ENCODE results near the gene UBAC1. TPM values are rescaled to one million over a fixed set of nuclear protein-coding genes. Genes with fewer than 3 reads are reported as not detected.
A peak's percentile ranks its signal among the peaks of the same experiment; 100 is the strongest.

UBAC1 gene
- total RNA-seq, 1 donor from 2014 or later: 33.8 TPM

- peaks cover 41% of the 10 kb centered on the region for H3K4me1 Mint-ChIP-seq
- H3K4me3 Mint-ChIP-seq: no peak overlapping the region
- no peak for DNase-seq (ENCODE audit: low spot score in 2 of 2, unreplicated experiment in 2 of 2)
- no peaks in the 10 kb centered on the region for H3K27me3 Mint-ChIP-seq (ENCODE audit: low read depth)
- H3K9me3 Mint-ChIP-seq: no peaks in the 10 kb centered on the region
- no peak overlapping the region for H3K27ac Mint-ChIP-seq
- no peaks in the 10 kb centered on the region for H3K36me3 Mint-ChIP-seq
- no peak for TF ChIP-seq CTCF (IDR thresholded peaks at IDR 0.05; ENCODE audit: unreplicated experiment)
Observed at GRCh38 chr9:135998016-135998380, 36.8 kb upstream of the UBAC1 start.

GRCh38 chr9:135997090-135998015 lies 36.2 kb upstream of the UBAC1 start:
- Mint-ChIP-seq H3K27ac (no peak overlapping the region), H3K36me3 (no peaks in the 10 kb centered on the region), H3K9me3 (no peaks in the 10 kb centered on the region), H3K4me1 (peaks cover 38% of the 10 kb centered on the region), H3K27me3 (ENCODE audit: low read depth) (no peaks in the 10 kb centered on the region), H3K4me3 (no peak overlapping the region)
- TF ChIP-seq CTCF (IDR thresholded peaks at IDR 0.05; ENCODE audit: unreplicated experiment): no peak
- no peak for DNase-seq (ENCODE audit: low spot score in 2 of 2, unreplicated experiment in 2 of 2)

- no peak for DNase-seq (ENCODE audit: low spot score in 2 of 2, unreplicated experiment in 2 of 2)
- no peaks in the 10 kb centered on the region for H3K27me3 Mint-ChIP-seq (ENCODE audit: low read depth)
- no peaks in the 10 kb centered on the region for H3K36me3 Mint-ChIP-seq
- no peak overlapping the region for H3K27ac Mint-ChIP-seq
- H3K9me3 Mint-ChIP-seq: no peaks in the 10 kb centered on the region
- TF ChIP-seq CTCF (IDR thresholded peaks at IDR 0.05; ENCODE audit: unreplicated experiment): no peak
- peaks cover 35% of the 10 kb centered on the region for H3K4me1 Mint-ChIP-seq
- H3K4me3 Mint-ChIP-seq: no peak overlapping the region
Observed at GRCh38 chr9:135995816-135996215, 34.6 kb upstream of the UBAC1 start.

- peaks cover 35% of the 10 kb centered on the region for H3K4me1 Mint-ChIP-seq
- no peak overlapping the region for H3K27ac Mint-ChIP-seq
- no peaks in the 10 kb centered on the region for H3K36me3 Mint-ChIP-seq
- H3K27me3 Mint-ChIP-seq (ENCODE audit: low read depth): no peaks in the 10 kb centered on the region
- H3K4me3 Mint-ChIP-seq: peak overlapping the region; percentile 26
- TF ChIP-seq CTCF (IDR thresholded peaks at IDR 0.05; ENCODE audit: unreplicated experiment): no peak
- no peak for DNase-seq (ENCODE audit: low spot score in 2 of 2, unreplicated experiment in 2 of 2)
- H3K9me3 Mint-ChIP-seq: no peaks in the 10 kb centered on the region
Observed at GRCh38 chr9:135994501-135995192, 33.5 kb upstream of the UBAC1 start.

- Mint-ChIP-seq H3K27me3 (ENCODE audit: low read depth) (no peaks in the 10 kb centered on the region), H3K27ac (no peak overlapping the region), H3K9me3 (no peaks in the 10 kb centered on the region), H3K36me3 (no peaks in the 10 kb centered on the region), H3K4me1 (peaks cover 39% of the 10 kb centered on the region), H3K4me3 (no peak overlapping the region)
- TF ChIP-seq CTCF (IDR thresholded peaks at IDR 0.05; ENCODE audit: unreplicated experiment): no peak
- no peak for DNase-seq (ENCODE audit: low spot score in 2 of 2, unreplicated experiment in 2 of 2)
Observed at GRCh38 chr9:135993765-135994500, 32.8 kb upstream of the UBAC1 start.

Data from mesothelial cell of epicardium (in vitro differentiated cells).